Subcutaneous adipose tissue (tissue), 4 donors: ENCODE measurements around the gene KSR2. TPM values are rescaled to one million over a fixed set of nuclear protein-coding genes. Genes with fewer than 3 reads are reported as not detected.

Experiments
- total RNA-seq, 4 donors: library from RNA; depleted of rRNA; stranded (reverse); fragments of >200 nt; gene quantifications; one replicate each; pipeline ENCODE4 v1.1.0, GENCODE V29; 2016
- TF ChIP-seq, protein P1 (sequence below): fragments of 450-650 bp; IDR thresholded peaks from one replicate; pipeline ENCODE4 v1.5.1; 2016; ENCODE audit warnings: low read depth, mild to moderate bottlenecking, control low read depth, antibody characterized with exemption, moderate library complexity

The KSR2 gene
- total RNA-seq, 4 donors from 2014 or later: under 0.01 TPM; not detected in 1

DNA sequence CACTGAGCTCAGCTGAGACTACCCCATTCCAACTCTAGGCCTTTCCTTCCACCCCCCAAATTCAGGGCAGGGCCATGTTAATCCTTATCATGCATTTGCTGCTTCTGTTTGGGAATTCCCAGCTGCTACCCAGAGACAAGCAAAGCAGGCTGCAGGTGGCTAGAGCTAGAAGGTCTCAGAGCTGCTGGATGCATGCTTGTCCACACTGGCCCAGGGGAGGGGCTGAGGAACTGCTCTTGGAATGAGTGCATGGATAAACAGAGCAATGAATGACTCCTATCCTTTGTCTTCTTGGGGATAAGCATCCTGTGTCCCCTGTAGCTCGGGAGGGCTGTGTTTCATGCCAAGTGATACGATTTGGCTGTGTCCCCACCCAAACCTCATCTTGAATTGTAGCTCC lies 470.5 kb downstream of the KSR2 start:
- TF ChIP-seq, protein P1, sequence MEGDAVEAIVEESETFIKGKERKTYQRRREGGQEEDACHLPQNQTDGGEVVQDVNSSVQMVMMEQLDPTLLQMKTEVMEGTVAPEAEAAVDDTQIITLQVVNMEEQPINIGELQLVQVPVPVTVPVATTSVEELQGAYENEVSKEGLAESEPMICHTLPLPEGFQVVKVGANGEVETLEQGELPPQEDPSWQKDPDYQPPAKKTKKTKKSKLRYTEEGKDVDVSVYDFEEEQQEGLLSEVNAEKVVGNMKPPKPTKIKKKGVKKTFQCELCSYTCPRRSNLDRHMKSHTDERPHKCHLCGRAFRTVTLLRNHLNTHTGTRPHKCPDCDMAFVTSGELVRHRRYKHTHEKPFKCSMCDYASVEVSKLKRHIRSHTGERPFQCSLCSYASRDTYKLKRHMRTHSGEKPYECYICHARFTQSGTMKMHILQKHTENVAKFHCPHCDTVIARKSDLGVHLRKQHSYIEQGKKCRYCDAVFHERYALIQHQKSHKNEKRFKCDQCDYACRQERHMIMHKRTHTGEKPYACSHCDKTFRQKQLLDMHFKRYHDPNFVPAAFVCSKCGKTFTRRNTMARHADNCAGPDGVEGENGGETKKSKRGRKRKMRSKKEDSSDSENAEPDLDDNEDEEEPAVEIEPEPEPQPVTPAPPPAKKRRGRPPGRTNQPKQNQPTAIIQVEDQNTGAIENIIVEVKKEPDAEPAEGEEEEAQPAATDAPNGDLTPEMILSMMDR: no peak

- TF ChIP-seq, protein P1: no peak
Measured at GRCh38 chr12:117497407-117497806, 471.4 kb downstream of the KSR2 start.

DNA sequence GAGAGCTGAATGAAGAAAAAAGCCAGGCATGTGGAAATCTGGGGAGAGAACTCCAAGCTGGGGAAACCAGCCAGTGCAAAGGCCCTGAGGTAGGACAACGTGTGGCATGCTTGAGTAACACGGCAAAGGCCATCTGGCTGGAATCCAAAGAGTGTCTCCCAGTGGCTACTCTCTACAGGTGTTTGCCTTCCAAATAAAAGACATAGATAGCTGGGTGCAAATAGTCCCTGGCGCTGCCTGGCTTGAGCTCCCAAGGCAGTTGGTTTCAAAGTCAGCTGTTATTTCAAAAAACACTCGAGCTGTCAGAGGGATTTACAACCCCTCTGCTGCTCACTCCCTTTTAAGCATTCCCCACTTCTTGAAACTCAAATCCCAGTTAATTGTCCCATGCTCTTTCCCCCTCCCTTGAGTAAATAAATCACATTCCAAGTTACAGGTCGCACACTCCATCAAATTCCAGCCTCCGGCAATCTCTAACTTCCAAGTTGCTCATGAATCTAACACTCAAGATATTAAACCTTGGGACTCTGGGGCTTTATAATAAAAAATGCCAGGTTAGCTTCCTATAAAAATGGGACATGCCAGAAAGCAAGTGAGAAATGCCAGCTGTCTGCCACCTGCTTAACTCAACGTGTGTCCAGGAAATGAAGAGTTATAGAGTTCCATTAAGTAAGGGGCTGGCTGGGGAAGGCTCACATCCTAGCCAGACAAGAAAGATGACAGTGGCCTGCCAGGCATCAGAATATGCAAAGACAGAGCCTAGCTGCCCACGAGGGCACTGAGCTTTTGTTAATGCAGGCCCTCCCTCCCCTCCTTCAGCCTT lies 473.7 kb downstream of the KSR2 start:
- TF ChIP-seq, protein P1: no peak

GRCh38 chr12:117491711-117492110 lies 477.1 kb downstream of the KSR2 start:
- TF ChIP-seq, protein P1: no peak

GRCh38 chr12:117490130-117490529 lies 478.7 kb downstream of the KSR2 start:
- TF ChIP-seq, protein P1: no peak

GRCh38 chr12:117489671-117490070 lies 479.1 kb downstream of the KSR2 start:
- TF ChIP-seq, protein P1: no peak

- TF ChIP-seq, protein P1: no peak
Measured at GRCh38 chr12:117486840-117487659, 481.7 kb downstream of the KSR2 start.
